Tibial nerve (tissue), 4 donors: ENCODE results near the gene FLOT1. TPM values are rescaled to one million over a fixed set of nuclear protein-coding genes. Genes with fewer than 3 reads are reported as not detected.

Source experiments
- DNase-seq, 2 donors: peaks; one replicate each; pipeline ENCODE4 v3.0.0-alpha.2; 2019; ENCODE audit warnings: low spot score in 2 of 2
- H3K27ac ChIP-seq, 4 donors: fragments of 200-600 bp; sonication (generic) in 3 of 4; one replicate each; pipeline ENCODE4 v1.5.1; 2017 to 2019; ENCODE audit warnings: mild to moderate bottlenecking in 1 of 4
- H3K27me3 ChIP-seq, 2 donors: fragments of 200-600 bp; sonication (generic) in 1 of 2; one replicate each; pipeline versions ENCODE4 v1.5.1 to v1.6.0; 2017 to 2019
- H3K36me3 ChIP-seq, 3 donors: fragments of 200-600 bp; sonication (generic); one replicate each; pipeline ENCODE4 v1.5.1; 2018 to 2019
- H3K4me1 ChIP-seq, 4 donors: fragments of 200-600 bp; sonication (generic) in 3 of 4; one replicate each; pipeline ENCODE4 v1.5.1; 2017 to 2019
- H3K4me3 ChIP-seq, 4 donors: fragments of 200-600 bp; sonication (generic) in 3 of 4; one replicate each; pipeline ENCODE4 v1.5.1; 2017 to 2019; ENCODE audit warnings: mild to moderate bottlenecking in 1 of 4, moderate library complexity in 1 of 4
- H3K9me3 ChIP-seq, 4 donors: fragments of 200-600 bp; sonication (generic) in 3 of 4; one replicate each; pipeline ENCODE4 v1.5.1; 2017 to 2019
- EP300 ChIP-seq, 2 donors: sonication (generic); formaldehyde crosslinking; IDR thresholded peaks; one replicate each; pipeline ENCODE4 v1.6.1; 2017; ENCODE audit warnings: antibody characterized with exemption in 2 of 2, mild to moderate bottlenecking in 1 of 2
- POLR2A ChIP-seq, 2 donors: fragments of 450-650 bp; IDR thresholded peaks; one replicate each; pipeline ENCODE4 v1.6.1; 2017; ENCODE audit warnings: antibody characterized with exemption in 2 of 2, mild to moderate bottlenecking in 2 of 2, moderate library complexity in 2 of 2
- WGBS, 2 donors: methylation state at CpG; one replicate each; pipeline ENCODE4 v1.1.5; 2018; 5-methylcytosine and 5-hydroxymethylcytosine counted together
- total RNA-seq, 4 donors: library from RNA; depleted of rRNA; stranded (reverse); fragments of >200 nt; gene quantifications; one replicate each; pipeline ENCODE4 v1.1.0, GENCODE V29; 2016
- TF ChIP-seq, protein P1 (sequence below), 5 experiments: fragments of 200-600 bp in 3 of 5; fragments of 450-650 bp in 2 of 5; sonication (generic) in 3 of 5; IDR thresholded peaks; one replicate each; pipeline ENCODE4 v1.5.1; 2016 to 2019; ENCODE audit warnings: antibody characterized with exemption in 5 of 5, mild to moderate bottlenecking in 3 of 5, moderate library complexity in 2 of 5

FLOT1 gene
- total RNA-seq, 4 donors from 2014 or later, result 83.1 to 157 (median 94.6) TPM

GRCh38 chr6:30690403-30691207 lies 51.9 kb downstream of the FLOT1 start, which contains the start of gene NRM:
Gene NRM, minus strand, starts transcription at chr6:30690984. Its CDS starts 10 bp downstream, at chr6:30690974.
- H3K36me3 ChIP-seq, result no peaks in the 10 kb centered on the region
- no peaks in the 10 kb centered on the region for H3K27me3 ChIP-seq
- H3K9me3 ChIP-seq, result no peaks in the 10 kb centered on the region
- peak; percentile 77 to 86 for DNase-seq
- TF ChIP-seq, protein P1, sequence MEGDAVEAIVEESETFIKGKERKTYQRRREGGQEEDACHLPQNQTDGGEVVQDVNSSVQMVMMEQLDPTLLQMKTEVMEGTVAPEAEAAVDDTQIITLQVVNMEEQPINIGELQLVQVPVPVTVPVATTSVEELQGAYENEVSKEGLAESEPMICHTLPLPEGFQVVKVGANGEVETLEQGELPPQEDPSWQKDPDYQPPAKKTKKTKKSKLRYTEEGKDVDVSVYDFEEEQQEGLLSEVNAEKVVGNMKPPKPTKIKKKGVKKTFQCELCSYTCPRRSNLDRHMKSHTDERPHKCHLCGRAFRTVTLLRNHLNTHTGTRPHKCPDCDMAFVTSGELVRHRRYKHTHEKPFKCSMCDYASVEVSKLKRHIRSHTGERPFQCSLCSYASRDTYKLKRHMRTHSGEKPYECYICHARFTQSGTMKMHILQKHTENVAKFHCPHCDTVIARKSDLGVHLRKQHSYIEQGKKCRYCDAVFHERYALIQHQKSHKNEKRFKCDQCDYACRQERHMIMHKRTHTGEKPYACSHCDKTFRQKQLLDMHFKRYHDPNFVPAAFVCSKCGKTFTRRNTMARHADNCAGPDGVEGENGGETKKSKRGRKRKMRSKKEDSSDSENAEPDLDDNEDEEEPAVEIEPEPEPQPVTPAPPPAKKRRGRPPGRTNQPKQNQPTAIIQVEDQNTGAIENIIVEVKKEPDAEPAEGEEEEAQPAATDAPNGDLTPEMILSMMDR (IDR thresholded peaks at IDR 0.05), result peak in 3 of 5 experiments; percentile 5 to 20 (median 9)
- TF ChIP-seq EP300 (IDR thresholded peaks at IDR 0.05) (peak; percentile 50 to 61), POLR2A (IDR thresholded peaks at IDR 0.05) (peak in 1 of 2 donors; percentile 49)
- peak within 1 kb of the TSS; percentile 40 to 99 (median 86) for H3K27ac ChIP-seq
- WGBS, 2 donors, result 0 to 1% methylated on average over 31 of the region's 40 CpGs
- H3K4me3 ChIP-seq, result peak within 1 kb of the TSS; percentile 47 to 79 (median 68)
- peaks cover 0 to 56% (median 32%) of the 10 kb centered on the region in 4 donors for H3K4me1 ChIP-seq

DNA sequence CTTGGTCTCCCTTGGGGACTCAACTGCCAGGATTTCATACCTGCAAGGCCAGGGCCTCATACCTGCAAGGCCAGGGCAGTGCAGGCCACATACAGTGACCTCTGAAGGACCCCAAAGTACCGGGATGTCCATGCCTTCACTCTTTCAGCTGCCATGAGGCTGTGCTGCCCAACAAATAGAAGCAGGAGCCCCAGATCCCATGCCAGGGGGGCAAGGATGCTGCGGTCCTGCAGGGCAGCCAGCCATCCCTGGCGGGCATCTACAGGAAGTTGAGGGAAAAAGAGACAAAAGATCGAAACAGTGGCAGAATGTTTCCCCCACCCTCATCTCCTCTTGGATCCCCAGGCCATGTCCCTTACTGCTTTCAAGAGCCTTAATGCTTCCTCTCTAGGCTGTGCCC lies 52.5 kb downstream of the FLOT1 start:
- TF ChIP-seq POLR2A (IDR thresholded peaks at IDR 0.05), result no peak
- no peak for TF ChIP-seq EP300 (IDR thresholded peaks at IDR 0.05)
- TF ChIP-seq, protein P1 (IDR thresholded peaks at IDR 0.05), result no peak
- WGBS, 2 donors, result 20% methylated on average over 4 of the region's 4 CpGs
- Histone ChIP-seq H3K4me3 (peak overlapping the region; percentile 47 to 79 (median 68)), H3K4me1 (peaks cover 0 to 56% (median 35%) of the 10 kb centered on the region in 4 donors), H3K27me3 (no peaks in the 10 kb centered on the region), H3K36me3 (no peaks in the 10 kb centered on the region), H3K27ac (peak overlapping the region; percentile 40 to 99 (median 86)), H3K9me3 (no peaks in the 10 kb centered on the region)
- no peak for DNase-seq

GRCh38 chr6:30689022-30689865 lies 53.2 kb downstream of the FLOT1 start:
- DNase-seq, result no peak
- Histone ChIP-seq H3K36me3 (no peaks in the 10 kb centered on the region), H3K9me3 (no peaks in the 10 kb centered on the region), H3K4me3 (no peak overlapping the region), H3K27ac (peak overlapping the region in 3 of 4 donors; percentile 97 to 99 (median 99)), H3K27me3 (no peaks in the 10 kb centered on the region), H3K4me1 (peaks cover 0 to 59% (median 38%) of the 10 kb centered on the region in 4 donors)
- 83 to 86% methylated on average over 11 of the region's 11 CpGs for WGBS, 2 donors
- TF ChIP-seq EP300 (IDR thresholded peaks at IDR 0.05) (no peak), POLR2A (IDR thresholded peaks at IDR 0.05) (no peak)
- TF ChIP-seq, protein P1 (IDR thresholded peaks at IDR 0.05), result no peak

- Histone ChIP-seq H3K4me1 (peaks cover 0 to 65% (median 41%) of the 10 kb centered on the region in 4 donors), H3K4me3 (peak overlapping the region in 1 of 4 donors; percentile 92), H3K27me3 (no peaks in the 10 kb centered on the region), H3K27ac (peak overlapping the region; percentile 97 to 99 (median 98)), H3K9me3 (no peaks in the 10 kb centered on the region), H3K36me3 (no peaks in the 10 kb centered on the region)
- WGBS, 2 donors, result 80 to 83% methylated on average over 9 of the region's 9 CpGs
- DNase-seq, result no peak
- TF ChIP-seq EP300 (IDR thresholded peaks at IDR 0.05) (no peak), POLR2A (IDR thresholded peaks at IDR 0.05) (no peak)
- TF ChIP-seq, protein P1 (IDR thresholded peaks at IDR 0.05), result no peak
Measured at GRCh38 chr6:30688569-30688968, 53.9 kb downstream of the FLOT1 start.
